ENCODE measurements around the gene ZBTB49. TPM values are rescaled to one million over a fixed set of nuclear protein-coding genes. Genes with fewer than 3 reads are reported as not detected.

Gene ZBTB49
- total and polyA plus RNA-seq, 11 donors, result 1.1 to 6.7 (median 3.3) TPM

GRCh38 chr4:4308800-4309441, 18.9 kb downstream of the ZBTB49 start:
- TF ChIP-seq POLR2A (IDR thresholded peaks at IDR 0.05), result no peak
- TF ChIP-seq CTCF (IDR thresholded peaks at IDR 0.05), result no peak
- no peaks in the 10 kb centered on the region for H3K9me3 ChIP-seq
- DNase-seq, result no peak
- peak overlapping the region in 2 of 12 donors; percentile 17 to 22 for H3K27ac ChIP-seq
- H3K4me3 ChIP-seq, result no peak overlapping the region
- ATAC-seq, result peak; percentile 59 to 77 (median 69)
- peaks cover 0 to 74% (median 40%) of the 10 kb centered on the region in 9 donors for H3K36me3 ChIP-seq
- intact Hi-C loops (cut with DNase I), result no loop called here
- H3K4me1 ChIP-seq, result no peaks in the 10 kb centered on the region
- WGBS, 4 donors, result 88 to 92% (median 90%) methylated on average over 9 of the region's 9 CpGs
- H3K27me3 ChIP-seq, result no peaks in the 10 kb centered on the region

- Histone ChIP-seq H3K4me3 (no peak overlapping the region), H3K4me1 (no peaks in the 10 kb centered on the region), H3K27ac (no peak overlapping the region), H3K9me3 (no peaks in the 10 kb centered on the region), H3K27me3 (no peaks in the 10 kb centered on the region), H3K36me3 (peaks cover 0 to 75% (median 58%) of the 10 kb centered on the region in 9 donors)
- ATAC-seq, result no peak
- DNase-seq, result no peak
- intact Hi-C loops (cut with DNase I), result no loop called here
- WGBS, 4 donors, result 85 to 94% (median 90%) methylated on average over 4 of the region's 4 CpGs
- TF ChIP-seq CTCF (IDR thresholded peaks at IDR 0.05) (no peak), POLR2A (IDR thresholded peaks at IDR 0.05) (no peak)
These were observed 21.1 kb downstream of the ZBTB49 start for GRCh38 chr4:4311193-4311592.

- Histone ChIP-seq H3K4me3 (no peak overlapping the region), H3K27me3 (no peaks in the 10 kb centered on the region), H3K9me3 (no peaks in the 10 kb centered on the region), H3K27ac (no peak overlapping the region), H3K4me1 (no peaks in the 10 kb centered on the region), H3K36me3 (peaks cover 0 to 87% (median 78%) of the 10 kb centered on the region in 9 donors)
- no peak for TF ChIP-seq POLR2A (IDR thresholded peaks at IDR 0.05)
- no peak for TF ChIP-seq CTCF (IDR thresholded peaks at IDR 0.05)
- ATAC-seq (no peak), DNase-seq (no peak)
- intact Hi-C loops (cut with DNase I), result no loop called here
- WGBS, 4 donors, result 85 to 94% (median 90%) methylated on average over 12 of the region's 12 CpGs
These were observed 25.6 kb downstream of the ZBTB49 start for GRCh38 chr4:4315461-4316149.

- TF ChIP-seq POLR2A (IDR thresholded peaks at IDR 0.05), result no peak
- TF ChIP-seq CTCF (IDR thresholded peaks at IDR 0.05), result no peak
- Histone ChIP-seq H3K27ac (no peak overlapping the region), H3K9me3 (no peaks in the 10 kb centered on the region), H3K4me3 (no peak overlapping the region), H3K36me3 (peaks cover 0 to 92% (median 84%) of the 10 kb centered on the region in 9 donors), H3K4me1 (no peaks in the 10 kb centered on the region), H3K27me3 (no peaks in the 10 kb centered on the region)
- DNase-seq (no peak), ATAC-seq (no peak)
- intact Hi-C loops (cut with DNase I), result no loop called here
- WGBS, 4 donors, result 90 to 96% (median 94%) methylated on average over 13 of the region's 13 CpGs
These were observed 26.1 kb downstream of the ZBTB49 start for GRCh38 chr4:4316150-4316495.
